BE2C (cell line): ENCODE measurements around the gene USH2A.

ENCODE experiments used
- DNase-seq: peaks from one replicate; pipeline ENCODE4 v3.0.0-alpha.2; 2020
- H3K27me3 ChIP-seq: fragments of 250-450 bp; sonication (Bioruptor Pico); 2 replicates; pipeline ENCODE4 v1.5.1; 2020; ENCODE audit warnings: mild to moderate bottlenecking
- H3K36me3 ChIP-seq: fragments of 250-450 bp; sonication (Bioruptor Pico); 2 replicates; pipeline ENCODE4 v1.5.1; 2020; ENCODE audit warnings: mild to moderate bottlenecking
- H3K4me1 ChIP-seq: fragments of 250-450 bp; sonication (Bioruptor Pico); 2 replicates; pipeline ENCODE4 v1.5.1; 2020
- H3K4me3 ChIP-seq: 2 replicates; pipeline ENCODE4 v1.5.1; 2011; ENCODE audit warnings: low read depth, low read length
- H3K9me3 ChIP-seq: fragments of 250-450 bp; sonication (Bioruptor Pico); 2 replicates; pipeline ENCODE4 v1.5.1; 2020
- CTCF ChIP-seq: IDR thresholded peaks from 2 replicates; pipeline ENCODE4 v1.5.1; 2012; ENCODE audit warnings: mild to moderate bottlenecking, low read depth, low read length

Gene USH2A

DNA sequence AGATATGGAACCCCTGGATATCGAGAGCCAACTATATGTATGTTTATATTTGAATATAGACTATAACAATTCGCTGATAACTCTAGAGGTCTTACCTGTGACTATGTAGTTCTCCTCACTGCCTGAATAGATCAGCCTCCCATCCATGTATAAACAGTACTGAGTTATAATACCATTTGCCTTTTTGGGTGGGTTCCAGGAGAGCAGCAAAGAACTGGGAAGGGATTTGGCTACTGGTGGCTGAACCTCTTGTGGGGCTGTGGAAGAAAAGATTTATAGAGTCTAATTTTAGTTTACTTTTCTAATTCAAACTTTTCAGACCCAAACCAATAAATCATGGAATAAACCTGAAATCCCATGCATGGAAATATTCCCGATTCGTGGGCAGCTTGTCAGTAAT lies 376.9 kb downstream of the USH2A start:
- no peak for DNase-seq
- Histone ChIP-seq H3K4me1 (no peaks in the 10 kb centered on the region), H3K27me3 (no peaks in the 10 kb centered on the region), H3K36me3 (no peaks in the 10 kb centered on the region), H3K9me3 (no peaks in the 10 kb centered on the region), H3K4me3 (no peak overlapping the region)
- no peak for TF ChIP-seq CTCF

DNA sequence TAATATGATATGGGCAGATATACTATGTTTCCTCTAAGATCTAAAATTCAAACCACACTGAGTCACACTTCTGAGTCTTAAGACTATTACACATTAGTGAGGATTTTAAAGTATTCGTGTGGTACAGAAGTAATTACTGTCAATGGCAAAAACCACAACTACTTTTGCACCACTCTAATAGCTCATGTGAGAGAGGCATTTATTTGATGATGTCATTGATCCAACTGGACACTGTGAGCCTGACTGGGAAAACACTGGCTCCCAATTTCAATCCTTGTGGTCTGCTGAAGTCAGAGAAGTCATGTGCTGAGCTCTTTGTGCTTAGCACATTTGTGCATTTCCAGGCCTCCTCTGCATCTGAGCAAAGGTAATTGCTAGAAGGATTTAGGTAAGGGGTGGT lies 377.8 kb downstream of the USH2A start:
- DNase-seq = no peak

DNA sequence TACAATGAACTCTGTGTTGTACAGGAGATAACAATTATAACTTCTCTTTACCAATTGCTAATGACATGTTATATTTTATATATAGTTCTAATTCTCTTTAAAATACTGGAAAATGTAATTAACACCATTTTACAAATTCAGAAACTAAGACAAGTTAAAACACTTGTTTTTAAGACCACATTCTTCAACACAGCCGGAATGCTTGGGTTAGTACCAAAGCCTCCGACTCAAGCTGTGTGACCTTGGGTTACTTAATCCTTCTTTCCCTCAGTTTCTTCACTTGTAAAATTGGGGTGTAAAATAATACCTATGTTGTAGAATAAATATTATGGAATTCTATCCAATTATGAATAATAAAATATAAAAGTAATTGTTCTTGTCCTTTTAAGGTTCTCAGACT lies 378.7 kb downstream of the USH2A start:
- DNase-seq = no peak
- H3K36me3 ChIP-seq = no peaks in the 10 kb centered on the region
- TF ChIP-seq CTCF = no peak
- no peaks in the 10 kb centered on the region for H3K9me3 ChIP-seq
- H3K27me3 ChIP-seq = no peaks in the 10 kb centered on the region
- no peaks in the 10 kb centered on the region for H3K4me1 ChIP-seq
- H3K4me3 ChIP-seq = no peak overlapping the region

More for the DNA sequence above, 377.8 kb downstream of the USH2A start:
- H3K4me3 ChIP-seq = no peak overlapping the region
- H3K36me3 ChIP-seq = no peaks in the 10 kb centered on the region
- H3K4me1 ChIP-seq = no peaks in the 10 kb centered on the region
- H3K27me3 ChIP-seq = no peaks in the 10 kb centered on the region
- TF ChIP-seq CTCF = no peak
- H3K9me3 ChIP-seq = no peaks in the 10 kb centered on the region

DNA sequence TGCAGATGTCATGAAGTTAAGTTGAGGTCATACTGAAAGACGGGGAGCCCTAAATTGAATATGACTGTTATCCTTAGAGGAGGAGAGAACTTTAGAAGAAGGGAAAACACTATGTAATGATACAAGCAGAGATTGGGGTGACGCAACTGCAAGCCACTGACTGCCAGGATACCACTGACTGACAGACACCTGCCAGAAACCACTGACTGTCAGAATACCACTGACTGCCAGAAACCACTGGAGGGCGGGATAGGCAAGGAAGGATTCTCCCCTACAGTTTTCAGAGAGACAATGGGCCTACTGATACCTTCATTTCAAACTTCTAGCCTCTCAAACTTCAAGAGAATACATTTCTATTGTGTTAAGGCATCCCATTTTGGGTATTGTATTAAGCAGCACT lies 388.7 kb downstream of the USH2A start:
- peak; percentile 64 for DNase-seq
- TF ChIP-seq CTCF = peak; percentile 89

DNA sequence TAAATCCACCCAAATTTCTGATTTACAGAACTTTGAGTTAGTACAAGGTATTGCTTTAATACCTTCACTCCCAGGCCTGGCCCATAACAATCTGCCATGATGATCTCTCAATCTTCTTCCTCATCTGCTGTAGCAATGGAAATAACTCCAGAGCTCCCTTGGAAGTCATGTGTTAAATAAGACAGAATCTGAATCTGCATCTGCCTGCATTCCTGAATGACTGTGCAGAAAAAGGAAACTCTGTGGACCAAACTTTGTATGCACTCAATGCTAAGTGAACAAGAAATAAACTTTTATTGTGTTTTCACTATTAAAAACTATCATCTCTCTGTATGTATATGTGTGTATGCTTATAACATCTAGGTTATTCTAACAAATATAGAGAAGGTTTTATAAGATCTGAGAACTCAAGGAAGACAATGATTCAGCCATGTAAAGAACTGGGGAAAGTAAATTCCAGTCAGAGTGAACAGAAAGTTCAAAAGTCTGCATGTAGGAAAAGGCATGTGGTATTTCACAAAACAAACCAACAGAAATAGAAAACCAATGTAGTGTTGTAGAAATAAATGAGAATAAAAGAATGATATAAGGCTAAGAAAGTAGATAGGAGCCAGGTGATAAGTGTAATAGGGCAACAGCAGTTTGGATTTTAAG lies 390.2 kb downstream of the USH2A start:
- no peak for DNase-seq
- Histone ChIP-seq H3K36me3 (no peaks in the 10 kb centered on the region), H3K9me3 (no peaks in the 10 kb centered on the region), H3K4me3 (no peak overlapping the region), H3K27me3 (no peaks in the 10 kb centered on the region), H3K4me1 (no peaks in the 10 kb centered on the region; the same call in 1 of the 2 replicates)
- TF ChIP-seq CTCF = no peak

More for the DNA sequence above, 388.7 kb downstream of the USH2A start:
- Histone ChIP-seq H3K4me1 (no peaks in the 10 kb centered on the region; the same call in 1 of the 2 replicates), H3K27me3 (no peaks in the 10 kb centered on the region), H3K4me3 (no peak overlapping the region), H3K36me3 (no peaks in the 10 kb centered on the region), H3K9me3 (no peaks in the 10 kb centered on the region)

DNA sequence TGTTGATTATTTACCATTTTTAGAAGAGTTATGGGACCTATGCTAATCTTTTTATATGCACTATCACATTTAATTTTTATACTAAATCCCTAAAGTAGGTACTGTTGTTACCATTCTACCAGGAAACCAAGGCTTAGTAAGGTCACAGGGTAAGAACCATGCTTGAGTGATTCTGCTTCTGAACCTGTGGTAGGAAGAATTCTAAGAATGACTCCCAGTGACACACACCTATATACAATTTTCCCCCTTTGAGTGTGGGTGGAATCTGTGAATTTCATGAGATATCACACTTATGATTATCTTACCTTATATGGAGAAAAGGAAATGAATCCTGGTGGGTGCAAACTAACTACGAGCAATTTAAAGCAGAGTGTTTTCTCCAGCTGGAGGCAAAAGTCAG lies 391.0 kb downstream of the USH2A start:
- no peaks in the 10 kb centered on the region; the same call in 1 of the 2 replicates for H3K4me1 ChIP-seq
- no peak overlapping the region for H3K4me3 ChIP-seq
- H3K27me3 ChIP-seq = no peaks in the 10 kb centered on the region
- no peaks in the 10 kb centered on the region for H3K9me3 ChIP-seq
- H3K36me3 ChIP-seq = no peaks in the 10 kb centered on the region
- DNase-seq = no peak
- no peak for TF ChIP-seq CTCF
